ENCODE data around the gene THEMIS.
"Not testable (repeated sequence)": the region's sequence is repeated elsewhere in the genome, so short reads cannot be mapped to it uniquely, and the experiment has no call there.

Gene THEMIS

GRCh38 chr6:127718694-127719093, 182.2 kb downstream of the THEMIS start:
- no peak for DNase-seq (ENCODE audit: low read depth)

GRCh38 chr6:127717384-127717783, 183.5 kb downstream of the THEMIS start:
- DNase-seq (ENCODE audit: low read depth) = no peak

GRCh38 chr6:127716465-127716864, 184.4 kb downstream of the THEMIS start:
- DNase-seq (ENCODE audit: low read depth) = no peak

DNA sequence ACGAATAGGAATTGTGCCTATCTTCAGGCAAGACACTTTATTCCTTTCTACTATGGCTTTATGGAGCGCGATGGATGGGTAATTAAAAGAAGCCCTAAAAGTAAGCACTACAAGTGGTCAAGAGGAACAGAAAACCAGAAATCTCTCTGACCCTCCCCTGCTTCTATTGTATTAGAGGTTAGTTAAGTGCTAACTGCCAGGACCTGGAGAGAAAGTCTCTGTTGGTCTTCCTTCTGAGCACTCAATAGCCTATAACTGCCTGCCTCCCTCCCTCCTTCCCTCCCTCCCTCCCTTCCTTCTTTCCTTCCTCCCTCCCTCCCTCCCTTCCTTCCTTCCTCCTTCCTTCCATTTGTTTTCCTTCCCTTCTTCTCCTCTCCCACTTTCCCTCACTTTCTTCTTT, 190.2 kb downstream of the THEMIS start:
- DNase-seq (ENCODE audit: low read depth) = no peak

GRCh38 chr6:127706216-127706615, 194.6 kb downstream of the THEMIS start:
- DNase-seq (ENCODE audit: low read depth) = no peak

DNA sequence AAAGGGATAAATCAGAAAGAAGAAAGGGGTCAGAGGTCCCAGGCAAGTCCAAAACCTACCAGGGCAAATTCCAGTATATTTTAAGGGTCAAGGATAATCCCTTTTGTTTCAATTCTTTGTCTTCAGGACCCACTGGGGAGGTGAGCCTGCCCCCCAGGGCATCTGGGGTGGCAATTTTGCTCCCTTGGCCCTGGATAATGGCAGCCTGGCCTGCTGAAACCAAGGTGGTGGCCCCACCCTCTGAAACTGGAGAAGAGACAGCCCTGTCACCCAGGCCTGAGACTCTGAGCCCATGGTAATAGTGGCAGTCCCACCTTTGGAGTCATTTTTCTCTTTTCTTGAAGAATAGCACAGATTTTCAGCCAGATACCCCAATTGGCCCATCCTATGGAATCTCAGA, 205.8 kb downstream of the THEMIS start:
- no peak for DNase-seq (ENCODE audit: low read depth)

DNA sequence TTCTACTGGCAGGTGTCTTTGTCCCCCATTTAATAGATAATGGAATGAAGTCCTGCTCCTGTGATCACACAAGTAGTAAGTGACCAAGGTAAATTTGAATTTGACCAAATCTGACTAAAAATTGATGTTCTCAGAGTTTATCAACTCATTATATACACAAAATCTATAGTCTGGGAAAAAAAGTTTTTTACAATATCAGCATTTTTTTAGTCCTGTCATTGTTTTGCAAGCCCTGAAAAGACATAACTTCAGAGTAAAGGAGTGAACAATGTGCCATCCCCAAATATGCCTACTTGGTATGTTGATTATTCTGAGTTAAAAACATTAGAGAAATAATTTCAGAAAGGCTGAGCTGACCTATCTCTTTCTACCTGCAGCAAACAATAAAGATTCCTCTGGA, 209.7 kb downstream of the THEMIS start:
- no peak for DNase-seq (ENCODE audit: low read depth)

- no peak for DNase-seq (ENCODE audit: low read depth)
Measured at GRCh38 chr6:127690588-127690987, 210.3 kb downstream of the THEMIS start.

DNA sequence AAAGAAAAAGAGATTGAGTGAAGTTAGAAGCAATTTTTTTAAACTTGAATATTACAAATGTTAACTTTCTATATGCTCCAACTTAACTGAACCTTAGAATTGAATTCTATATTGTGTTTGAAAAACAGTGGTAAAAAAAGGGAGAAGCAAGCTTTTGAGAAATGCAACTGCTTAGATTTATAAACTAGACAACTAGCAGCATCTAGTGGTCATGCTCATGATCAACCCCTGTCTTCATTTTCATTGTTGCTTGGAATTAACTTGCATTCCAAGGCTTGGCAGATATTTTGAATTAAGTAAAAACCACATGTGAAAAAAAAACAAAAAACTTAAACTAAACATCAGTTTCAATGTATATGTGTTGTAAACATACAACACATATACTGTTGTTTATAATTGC, 210.8 kb downstream of the THEMIS start:
- peak; percentile 9 for DNase-seq (ENCODE audit: low read depth)

DNA sequence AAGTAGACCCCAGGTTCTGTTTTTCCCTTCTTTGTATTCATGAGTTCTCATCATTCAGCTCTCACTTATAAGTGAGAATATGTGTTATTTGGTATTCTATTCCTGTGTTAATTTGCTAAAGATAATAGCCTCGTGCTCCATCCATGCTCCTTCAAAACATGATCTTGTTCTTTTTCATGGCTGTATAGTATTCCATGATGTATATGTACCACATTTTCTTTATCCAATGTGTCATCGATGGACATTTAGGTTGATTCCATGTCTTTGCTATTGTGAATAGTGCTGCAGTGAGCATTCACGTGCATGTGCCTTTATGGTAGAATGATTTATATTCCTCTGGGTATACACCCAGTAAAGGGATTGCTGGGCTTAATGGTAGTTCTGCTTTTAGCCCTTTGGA, 213.4 kb downstream of the THEMIS start:
- DNase-seq (ENCODE audit: low read depth) = not testable (repeated sequence)

- no peak for DNase-seq (ENCODE audit: low read depth)
Measured at GRCh38 chr6:127686084-127686483, 214.8 kb downstream of the THEMIS start.

- no peak for DNase-seq (ENCODE audit: low read depth)
Measured at GRCh38 chr6:127684501-127684900, 216.4 kb downstream of the THEMIS start.
